ENCODE results near the gene FNTB. TPM values are rescaled to one million over a fixed set of nuclear protein-coding genes. Genes with fewer than 3 reads are reported as not detected.
A peak's percentile ranks its signal among the peaks of the same experiment; 100 is the strongest.

Gene FNTB
- total RNA-seq, 1 donor from 2014 or later: 14.0 TPM

DNA sequence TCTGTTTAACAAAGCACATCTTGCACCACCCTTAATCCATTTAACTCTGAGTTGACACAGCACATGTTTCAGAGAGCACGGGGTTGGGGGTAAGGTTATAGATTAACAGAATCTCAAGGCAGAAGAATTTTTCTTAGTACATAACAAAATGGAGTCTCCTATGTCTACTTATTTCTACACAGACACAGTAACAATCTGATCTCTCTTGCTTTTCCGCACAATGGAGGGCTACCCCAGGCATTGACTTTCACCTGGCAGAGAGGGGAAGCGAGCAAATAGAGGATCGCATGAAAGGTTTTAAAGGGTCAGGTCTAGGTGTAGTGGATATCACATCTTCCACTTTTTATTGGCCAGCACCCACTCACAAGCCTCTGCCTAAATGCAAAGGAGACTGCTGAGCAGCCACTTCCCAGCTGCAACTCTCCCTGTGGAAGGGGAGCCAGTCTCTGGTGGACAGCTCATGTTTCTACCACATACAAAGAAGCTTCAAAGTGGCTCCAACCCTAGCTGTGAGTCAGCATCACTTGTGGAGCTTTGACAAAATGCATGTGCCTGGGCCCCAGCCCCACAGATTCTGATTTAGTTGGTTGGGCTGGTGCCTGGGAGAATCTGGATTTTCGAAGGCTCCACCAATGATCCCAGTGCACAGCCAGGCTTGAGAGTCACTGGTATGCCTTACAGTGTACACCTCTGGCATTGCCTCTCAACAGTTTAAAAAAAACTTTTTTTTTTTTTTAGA is 7.2 kb upstream of the FNTB start:
- peak; percentile 65 for DNase-seq (ENCODE audit: low read depth)

DNA sequence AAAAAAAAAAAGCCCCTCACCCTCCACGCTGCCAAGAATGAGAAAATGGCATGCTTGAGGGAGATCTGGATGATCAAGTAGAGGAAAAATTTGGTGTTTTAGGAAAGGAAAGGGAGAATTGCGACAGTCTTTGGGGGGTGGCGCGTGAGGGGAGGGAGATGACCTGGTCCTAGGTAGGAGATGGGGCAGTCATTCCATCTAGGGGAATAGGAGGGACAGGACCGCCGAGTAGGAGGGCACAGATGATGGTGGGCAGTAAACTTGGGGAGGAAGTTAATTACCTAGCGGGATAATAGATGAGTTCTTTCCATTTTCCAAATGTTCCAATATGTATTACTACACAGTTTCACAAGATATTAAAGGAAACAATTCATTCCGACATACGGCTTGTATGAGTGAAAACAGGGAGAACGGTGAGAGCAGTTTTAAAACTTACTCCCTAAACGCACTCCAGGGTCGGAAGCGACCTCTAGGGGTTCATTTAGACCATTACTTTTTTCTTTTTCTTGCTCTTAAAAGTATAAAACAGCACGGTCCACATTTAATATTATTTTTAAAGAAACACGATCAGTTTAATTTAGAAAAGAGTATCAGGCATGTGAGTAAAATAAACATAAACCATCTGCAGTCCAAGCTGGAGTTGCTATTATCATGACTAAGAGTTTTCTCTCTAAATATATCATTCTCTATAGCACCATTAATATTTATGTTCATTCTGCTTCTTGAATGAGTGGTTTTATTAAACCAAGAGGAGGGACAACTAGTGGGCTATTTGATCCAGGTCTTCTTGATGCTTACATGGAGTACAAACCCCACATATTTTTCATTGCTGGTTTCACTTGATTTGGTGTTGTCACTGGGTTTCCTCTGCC is 3.0 kb upstream of the FNTB start:
- peak; percentile 71 for DNase-seq (ENCODE audit: low read depth)

DNA sequence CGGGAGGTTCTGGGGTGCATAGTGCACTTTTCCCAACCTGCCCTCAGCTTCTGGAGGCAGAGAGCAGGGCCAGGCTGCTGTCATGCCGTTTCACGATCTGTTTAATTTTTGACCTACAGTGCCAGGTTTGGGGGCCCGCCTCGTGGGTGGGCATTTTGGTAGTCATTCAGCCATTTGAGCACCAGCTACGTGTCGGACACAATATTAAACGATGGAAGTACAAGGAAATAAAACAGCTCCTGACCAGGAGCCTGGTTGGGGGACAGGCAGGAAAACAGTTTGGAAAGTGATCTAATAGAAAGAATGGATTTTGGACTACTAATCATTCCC is 708 bp downstream of the FNTB start:
- no peak for DNase-seq (ENCODE audit: low read depth)

DNA sequence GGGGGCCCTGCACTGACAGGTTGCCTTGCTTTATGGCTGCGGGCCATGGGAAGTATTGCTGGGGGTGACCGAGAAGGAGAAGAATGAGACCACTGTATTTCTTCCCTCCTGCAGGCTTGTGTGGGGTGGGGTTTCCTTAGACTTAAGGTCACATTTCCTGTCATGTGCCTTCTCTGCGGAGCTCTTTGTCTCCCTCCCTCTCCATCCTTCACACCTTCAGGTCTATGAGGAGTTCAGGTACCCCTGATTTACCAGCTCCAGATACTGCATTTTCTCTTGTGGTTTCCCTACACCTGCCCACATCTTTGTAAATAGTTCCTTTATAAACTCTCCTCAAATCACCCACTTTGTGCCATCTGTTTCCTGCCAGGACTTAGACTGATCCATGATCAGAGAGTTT is 3.6 kb downstream of the FNTB start:
- no peak for DNase-seq (ENCODE audit: low read depth)

DNA sequence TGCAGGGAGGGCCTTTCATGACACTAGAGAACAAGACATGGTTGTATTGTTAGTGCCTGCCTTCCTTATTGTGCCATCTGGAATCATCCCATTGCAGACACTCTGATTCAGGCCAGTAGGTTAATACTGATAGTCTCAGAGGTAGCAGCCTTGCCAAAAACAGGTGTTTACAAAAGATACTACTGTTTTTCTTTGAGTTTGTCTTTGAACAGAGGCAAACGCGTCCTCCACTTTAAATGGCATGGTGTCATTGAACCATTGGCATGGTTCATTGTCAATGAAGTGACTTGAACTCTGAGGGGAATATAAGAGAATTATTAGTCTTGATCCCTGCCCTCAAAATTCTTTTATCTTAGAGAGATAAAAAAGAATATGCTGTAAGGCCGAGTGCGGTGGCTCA is 4.2 kb downstream of the FNTB start:
- DNase-seq (ENCODE audit: low read depth): no peak

DNA sequence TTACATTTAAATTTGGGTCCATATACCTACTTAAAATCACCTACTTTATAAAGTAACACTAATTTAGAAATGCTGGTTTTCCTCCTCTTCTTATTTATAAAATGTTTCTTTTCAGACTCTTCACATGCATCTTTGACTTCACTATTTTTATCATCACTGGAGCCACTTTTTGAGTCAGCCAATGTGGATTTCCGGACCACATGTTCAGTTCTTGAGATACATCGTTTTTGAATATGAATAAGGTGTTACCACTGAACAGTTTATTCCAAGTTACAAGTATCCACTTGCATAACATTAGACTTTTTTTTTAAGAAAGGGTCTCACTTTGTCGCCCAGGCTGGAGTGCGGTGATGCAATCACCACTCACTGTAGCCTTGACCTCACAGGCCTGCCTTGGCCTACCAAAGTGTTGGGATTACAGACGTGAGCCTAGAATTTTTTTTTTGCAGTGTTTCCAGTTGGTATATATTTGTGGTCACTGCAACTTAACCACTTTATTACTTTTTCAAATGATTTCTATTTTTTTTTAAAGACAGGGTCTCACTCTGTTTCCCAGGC is 5.7 kb downstream of the FNTB start:
- no peak for DNase-seq (ENCODE audit: low read depth)

DNA sequence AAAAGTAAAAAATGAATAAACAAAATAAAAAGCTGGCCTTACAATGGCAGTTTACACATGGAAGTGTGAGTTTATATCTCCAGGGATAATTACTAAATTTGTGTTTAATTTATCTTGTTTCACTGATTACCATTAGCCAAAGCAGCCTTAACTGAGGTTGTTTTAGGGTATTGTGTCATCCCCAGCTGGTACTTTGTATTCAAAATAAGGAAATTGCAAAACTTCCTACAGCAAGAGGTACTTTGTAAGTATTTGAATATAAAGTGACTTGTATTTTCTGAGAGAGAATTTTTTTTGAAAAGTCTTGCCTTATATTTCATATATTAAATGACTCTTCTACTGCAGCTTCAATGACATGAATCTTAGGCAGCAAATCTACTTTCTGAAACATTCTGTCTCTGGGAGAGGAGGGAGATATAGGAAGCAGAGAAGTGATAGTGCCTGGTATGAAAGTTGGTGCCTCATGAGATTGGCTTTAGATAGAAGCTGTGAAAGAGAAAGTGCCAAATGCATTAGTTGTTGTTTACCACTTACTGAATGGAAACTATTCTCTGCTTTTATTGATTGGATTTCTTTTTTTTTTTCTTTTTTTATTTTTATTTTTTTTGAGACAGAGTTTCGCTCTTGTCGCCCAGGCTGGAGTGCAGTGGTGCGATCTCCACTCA is 6.7 kb downstream of the FNTB start:
- no peak for DNase-seq (ENCODE audit: low read depth)

DNA sequence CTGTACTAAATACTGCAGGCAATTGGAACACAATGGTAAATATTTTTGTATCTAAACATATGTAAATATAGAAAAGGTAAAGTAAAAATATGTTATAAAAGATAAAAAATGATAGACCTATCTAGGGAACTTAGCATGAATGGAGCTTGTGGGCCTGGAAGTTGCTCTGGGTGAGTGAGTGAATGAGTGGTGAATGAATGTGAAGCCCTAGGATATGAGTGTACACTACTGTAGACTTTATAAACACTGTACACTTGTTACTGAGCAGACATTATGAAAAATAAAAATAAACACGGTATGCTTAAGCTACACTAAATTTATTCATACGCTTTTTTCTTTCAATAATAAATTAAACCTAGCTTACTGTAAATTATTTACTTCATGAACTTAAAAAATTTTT is 7.8 kb downstream of the FNTB start:
- no peak for DNase-seq (ENCODE audit: low read depth)

DNA sequence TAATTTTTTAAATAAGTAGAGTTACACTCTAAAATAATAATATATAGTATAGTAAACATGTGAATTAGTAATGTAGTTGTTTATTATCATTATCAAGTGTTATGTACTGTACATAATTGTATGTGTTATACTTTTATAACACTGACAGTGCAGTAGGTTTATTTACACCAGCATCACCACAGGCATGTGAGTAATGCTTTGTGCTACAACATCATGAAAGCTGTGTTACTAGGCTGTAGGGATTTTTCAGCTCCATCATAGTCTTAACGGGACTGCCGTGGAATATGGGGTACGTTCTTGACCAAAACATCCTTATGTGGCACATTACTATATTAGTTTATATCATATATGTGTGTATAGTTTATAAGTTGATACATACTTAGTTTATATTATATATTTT is 8.6 kb downstream of the FNTB start:
- DNase-seq (ENCODE audit: low read depth): no peak

DNA sequence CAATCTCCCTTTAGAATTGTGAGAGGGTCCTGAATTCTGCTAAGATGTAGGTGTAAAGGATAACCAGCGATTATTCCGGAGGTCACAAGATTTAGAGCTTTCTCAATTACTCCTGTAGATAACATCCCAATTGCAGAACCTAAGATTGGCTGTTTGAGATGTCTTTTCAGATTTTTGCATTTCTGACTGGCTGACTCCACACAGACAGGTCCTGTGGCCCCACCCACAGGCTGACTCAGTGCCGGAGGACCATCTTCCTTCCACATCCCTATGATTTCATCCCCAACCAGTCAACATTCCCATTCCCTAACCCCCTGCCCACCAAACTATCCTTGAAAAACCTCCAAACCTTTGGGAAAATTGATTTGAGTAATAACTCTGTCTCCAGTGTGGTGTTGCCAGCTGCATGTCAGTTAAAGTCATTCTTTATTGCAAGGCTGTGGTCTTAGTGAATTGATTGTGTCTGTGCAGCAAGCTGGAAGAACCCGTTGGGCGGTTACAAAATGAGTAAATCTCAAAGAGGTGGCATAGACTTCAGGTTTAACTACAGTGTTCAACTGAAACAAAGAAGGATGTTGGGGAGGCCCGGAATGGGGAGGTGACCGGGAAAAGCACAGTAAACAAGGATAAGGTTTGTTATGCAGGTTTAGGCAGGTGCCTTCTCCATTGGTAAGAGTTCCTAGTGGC is 10.6 kb downstream of the FNTB start:
- DNase-seq (ENCODE audit: low read depth): no peak

DNA sequence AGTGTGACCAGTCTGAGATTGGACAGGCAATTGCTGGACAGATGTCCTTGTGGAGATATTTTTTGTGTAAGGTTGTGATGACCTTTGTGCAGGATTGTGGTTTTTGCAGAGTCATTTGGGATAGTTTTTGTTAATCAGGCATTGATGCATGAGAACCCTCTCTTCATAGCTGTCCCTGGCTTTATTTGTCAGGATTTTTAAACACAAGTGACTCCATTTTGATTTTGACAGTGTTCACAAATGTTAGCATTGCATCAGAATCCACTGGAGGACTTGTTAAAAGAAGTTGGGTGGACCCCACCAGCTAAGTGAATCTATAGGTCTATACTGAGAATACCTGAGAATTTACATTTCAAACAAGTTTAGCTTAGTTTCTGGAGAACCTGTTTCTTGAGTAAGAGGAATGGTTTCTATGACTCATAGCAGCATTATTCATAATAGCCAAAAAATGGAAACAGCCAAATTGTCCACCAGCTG is 11.8 kb downstream of the FNTB start:
- no peak for DNase-seq (ENCODE audit: low read depth)

DNA sequence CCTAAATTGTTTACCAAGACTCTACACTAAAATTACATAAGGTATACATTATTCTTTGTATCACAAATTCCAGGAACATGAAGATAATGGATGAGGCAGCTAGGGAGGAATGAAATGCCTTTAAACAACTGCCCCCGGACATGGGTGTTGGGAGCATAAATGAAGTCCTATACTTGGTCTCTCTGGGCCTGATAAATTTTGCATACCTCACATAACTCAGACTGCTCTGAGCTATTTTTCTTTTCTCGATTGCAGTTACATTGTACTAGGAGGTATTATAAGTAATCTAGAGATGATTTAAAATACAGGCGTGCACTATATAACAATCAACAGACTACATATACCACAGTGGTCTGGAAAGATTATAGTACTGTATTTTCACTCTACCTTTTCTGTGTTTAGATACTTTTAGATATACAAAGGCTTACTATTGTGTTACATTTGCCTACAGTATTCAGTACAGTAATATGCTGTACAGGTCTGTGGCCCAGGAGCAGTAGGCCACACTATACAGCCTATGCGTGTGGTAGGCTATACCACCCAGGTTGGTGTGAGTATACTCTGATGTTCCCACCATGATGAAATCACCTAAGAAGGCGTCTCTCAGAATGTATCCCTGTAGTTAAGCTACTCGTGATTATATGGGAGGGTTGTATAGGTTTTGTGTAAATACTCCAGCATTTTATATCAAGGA is 14.3 kb downstream of the FNTB start:
- DNase-seq (ENCODE audit: low read depth): no peak

DNA sequence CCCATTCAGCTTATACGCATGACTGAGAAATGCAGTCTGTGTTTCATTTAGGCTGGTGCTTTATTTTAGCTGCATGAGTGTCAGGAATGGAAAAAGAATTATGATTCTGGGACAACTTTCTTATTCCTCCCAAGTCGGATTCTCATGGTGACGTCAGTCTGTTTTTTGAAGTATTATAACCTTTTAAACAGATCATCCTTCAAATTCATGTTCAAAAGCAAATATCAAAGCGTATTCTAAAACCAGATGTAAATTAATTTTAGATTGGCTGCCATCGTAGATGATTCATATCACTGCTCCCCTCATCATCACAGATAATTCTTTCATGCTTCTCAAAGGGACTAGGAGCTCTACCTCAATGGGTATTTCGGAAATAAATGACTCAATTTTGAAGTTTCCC is 15.0 kb downstream of the FNTB start:
- DNase-seq (ENCODE audit: low read depth): no peak

DNA sequence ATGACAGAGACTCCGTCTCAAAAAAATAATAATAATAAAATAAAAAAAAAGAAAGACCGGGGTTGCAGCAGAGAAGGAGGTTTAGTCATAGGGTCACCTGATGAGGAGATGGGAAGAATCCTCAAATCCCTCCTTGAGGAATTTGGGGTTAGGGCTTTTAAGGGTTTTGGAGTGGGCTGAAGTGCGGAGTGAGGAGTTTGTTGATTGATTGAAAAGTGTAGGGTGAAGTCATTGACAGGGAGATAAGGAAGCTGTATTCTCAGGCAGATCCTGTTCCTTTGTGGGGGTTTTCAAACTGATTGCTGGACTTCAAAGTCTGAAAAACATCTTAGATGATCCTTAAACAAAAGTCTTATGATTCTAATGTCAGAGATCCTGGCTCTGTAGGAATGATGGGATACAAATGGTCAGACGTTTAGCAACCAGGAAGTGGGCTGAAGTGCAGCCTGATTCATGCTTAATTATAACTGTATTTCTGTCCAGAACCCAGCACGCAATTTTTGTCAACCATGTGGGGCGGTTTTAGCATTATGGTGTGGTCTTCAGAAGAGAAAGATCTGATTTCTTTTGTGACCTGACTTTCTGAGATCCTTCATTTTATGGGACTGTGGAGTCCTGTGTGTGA is 16.0 kb downstream of the FNTB start:
- DNase-seq (ENCODE audit: low read depth): no peak

DNA sequence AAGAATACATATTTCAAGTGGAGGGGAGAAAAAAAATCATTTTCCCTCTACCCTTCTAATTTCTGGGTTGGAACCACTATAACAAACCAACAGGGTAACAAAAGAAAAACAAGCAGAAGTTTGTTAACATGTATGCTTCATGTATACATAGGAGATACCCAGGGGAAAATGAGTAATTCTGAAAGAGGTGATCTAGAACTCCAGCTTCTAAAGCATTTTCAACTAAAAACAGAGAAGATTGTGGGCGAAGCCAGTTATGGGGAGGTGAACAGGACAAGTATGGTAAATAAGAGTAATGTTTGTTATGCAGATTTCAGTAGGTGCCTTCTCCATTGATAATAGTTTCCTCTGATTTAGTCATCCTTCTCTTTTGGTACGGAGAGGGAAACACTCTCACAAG is 16.7 kb downstream of the FNTB start:
- DNase-seq (ENCODE audit: low read depth): no peak

DNA sequence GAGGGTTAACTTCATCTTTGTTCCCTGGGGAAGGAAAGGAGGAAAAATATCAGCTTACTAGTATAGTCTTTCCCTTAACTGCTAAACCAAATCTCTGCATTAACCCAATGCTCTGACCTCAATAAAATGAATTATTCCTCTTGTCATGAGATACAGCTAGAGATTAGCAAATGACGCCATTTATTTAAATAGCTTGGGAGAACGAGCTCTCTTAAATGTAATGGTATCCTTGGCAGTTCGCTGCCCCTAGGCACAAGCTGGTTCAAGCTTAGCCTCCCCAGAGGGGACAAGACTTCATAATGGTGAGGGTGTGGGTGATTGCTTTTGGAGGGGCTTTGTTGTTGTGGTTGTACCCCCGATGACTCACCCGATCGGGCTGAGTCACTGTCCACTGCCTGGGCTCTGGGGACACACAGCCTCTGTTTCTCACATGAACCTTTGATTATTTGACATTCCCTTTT is 19.6 kb downstream of the FNTB start:
- no peak for DNase-seq (ENCODE audit: low read depth)

DNA sequence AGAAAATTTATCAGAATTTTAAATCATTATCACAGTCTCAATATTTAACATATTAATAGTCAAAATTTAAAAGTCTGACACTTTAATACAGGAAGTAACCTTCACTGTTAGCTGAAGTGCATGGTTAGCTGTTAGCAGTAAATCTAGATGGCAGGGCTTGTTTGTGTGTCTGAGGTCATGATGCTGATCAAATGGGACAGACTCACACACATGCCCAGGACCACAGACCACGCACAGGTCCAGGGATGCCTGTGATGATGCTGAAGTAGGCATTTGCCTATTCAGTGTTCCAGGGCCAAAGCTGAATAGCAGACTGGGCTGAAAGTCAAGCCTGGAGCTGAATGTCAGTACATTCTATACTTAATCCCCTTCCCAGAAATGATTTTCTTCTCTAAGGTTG is 20.5 kb downstream of the FNTB start:
- DNase-seq (ENCODE audit: low read depth): no peak

DNA sequence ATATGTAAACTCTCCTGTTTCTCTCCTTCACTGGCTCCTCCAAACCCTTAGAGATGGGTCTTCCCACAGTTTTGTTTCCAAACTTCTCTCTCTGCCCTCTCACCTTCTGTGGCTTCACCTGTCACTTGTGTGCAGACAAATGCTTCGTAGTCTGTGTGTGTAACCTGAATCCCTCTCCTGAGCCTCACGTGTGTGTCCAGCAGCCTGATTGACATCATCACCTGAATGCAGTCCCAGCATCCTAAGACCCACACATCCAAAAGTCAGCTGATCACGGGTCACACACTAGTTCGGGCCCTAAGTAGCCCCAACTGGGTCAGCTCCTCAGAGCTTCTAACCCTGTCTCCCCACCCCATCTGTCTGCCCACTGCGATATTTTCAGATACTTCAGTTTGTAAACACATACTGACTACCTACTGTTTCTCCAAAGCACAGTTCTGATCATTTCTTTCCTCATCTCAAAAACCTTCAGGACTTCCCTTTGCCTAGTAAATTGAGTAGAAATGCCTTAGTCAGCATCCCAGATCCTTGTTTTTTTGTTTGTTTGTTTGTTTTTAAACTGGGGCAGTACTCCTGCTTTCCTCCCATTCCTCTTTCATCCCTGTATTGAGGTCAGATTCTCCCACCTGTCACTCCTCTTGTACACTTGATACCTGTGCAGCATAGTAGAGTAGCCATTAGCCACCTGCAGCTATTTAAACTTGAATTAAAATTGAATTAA is 23.7 kb downstream of the FNTB start:
- no peak for DNase-seq (ENCODE audit: low read depth)

DNA sequence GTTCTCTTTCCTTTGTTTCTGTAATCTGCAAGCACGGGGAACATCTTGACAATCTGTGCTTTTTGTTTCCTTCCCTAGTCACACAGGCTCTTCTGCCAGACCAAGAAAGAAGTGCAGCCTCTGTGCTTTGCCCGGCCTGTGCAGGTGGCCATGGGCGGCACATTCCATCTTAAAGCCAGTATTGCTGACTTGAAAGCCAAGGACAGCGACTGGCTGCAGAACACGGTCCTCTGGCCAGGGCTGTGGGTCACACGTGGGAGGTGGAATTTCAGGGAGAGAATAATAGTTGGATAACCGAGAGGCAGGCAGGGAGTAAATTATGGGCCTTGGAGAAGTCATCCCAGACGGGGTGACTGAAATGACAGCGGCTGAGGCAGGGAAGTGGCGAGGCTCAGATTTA is 24.8 kb downstream of the FNTB start:
- DNase-seq (ENCODE audit: low read depth): no peak

DNA sequence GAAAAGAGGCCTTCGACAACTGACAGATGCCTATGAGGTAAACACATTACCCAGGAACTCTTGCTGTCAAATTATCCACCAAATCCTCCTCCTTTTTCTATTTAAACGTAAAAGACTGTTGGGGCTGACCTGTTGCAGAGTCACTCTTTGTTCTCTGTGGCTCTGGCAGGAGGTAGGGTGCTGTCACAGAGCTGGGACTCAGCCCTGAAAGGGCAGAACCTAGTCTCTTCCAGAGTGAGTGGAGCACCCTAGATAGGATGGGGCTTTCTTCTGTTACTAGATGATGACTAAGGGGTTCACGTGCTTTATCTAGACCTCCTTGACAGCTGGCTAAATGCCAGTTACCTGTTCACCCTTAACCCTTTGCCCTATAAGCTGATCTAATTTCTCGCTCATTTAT is 25.7 kb downstream of the FNTB start:
- DNase-seq (ENCODE audit: low read depth): no peak

Measured in renal cortical epithelial cell (primary cell).